ENCODE results near the gene C9orf78. TPM values are rescaled to one million over a fixed set of nuclear protein-coding genes. Genes with fewer than 3 reads are reported as not detected.

C9orf78 gene
- total and polyA plus RNA-seq, 9 of the 15 experiments (the other 6 are each of a cell fraction or from before 2014, with no cell fraction given) = 94.6 to 266 (median 202) TPM

GRCh38 chr9:129853614-129854013, 18.5 kb upstream of the C9orf78 start (continued):
- TF ChIP-seq ZBTB40 (IDR thresholded peaks at IDR 0.05) (no peak), ZBTB40 (CRISPR knock-in tag; IDR thresholded peaks at IDR 0.05) (no peak), ZFP91 (CRISPR knock-in tag; IDR thresholded peaks at IDR 0.05) (no peak), MAFK (IDR thresholded peaks at IDR 0.05; ENCODE audit: low read length) (no peak), RERE (CRISPR knock-in tag; IDR thresholded peaks at IDR 0.05; ENCODE audit: borderline replicate concordance) (no peak)
